GM23248 (cell line): ENCODE data around the gene C9orf50.

Source experiments
- EZH2 ChIP-seq: fragments of 200-600 bp; sonication (generic); IDR thresholded peaks from 2 replicates; pipeline ENCODE4 v1.6.1; 2018; ENCODE audit warnings: antibody characterized with exemption, mild to moderate bottlenecking; ENCODE audit not compliant: insufficient read depth, poor library complexity, severe bottlenecking
- EZH2phosphoT487 ChIP-seq: fragments of 200-600 bp; sonication (generic); IDR thresholded peaks from 2 replicates; pipeline ENCODE4 v1.6.1; 2018; ENCODE audit warnings: antibody characterized with exemption, moderate library complexity, mild to moderate bottlenecking, low read depth; ENCODE audit not compliant: insufficient read depth

DNA sequence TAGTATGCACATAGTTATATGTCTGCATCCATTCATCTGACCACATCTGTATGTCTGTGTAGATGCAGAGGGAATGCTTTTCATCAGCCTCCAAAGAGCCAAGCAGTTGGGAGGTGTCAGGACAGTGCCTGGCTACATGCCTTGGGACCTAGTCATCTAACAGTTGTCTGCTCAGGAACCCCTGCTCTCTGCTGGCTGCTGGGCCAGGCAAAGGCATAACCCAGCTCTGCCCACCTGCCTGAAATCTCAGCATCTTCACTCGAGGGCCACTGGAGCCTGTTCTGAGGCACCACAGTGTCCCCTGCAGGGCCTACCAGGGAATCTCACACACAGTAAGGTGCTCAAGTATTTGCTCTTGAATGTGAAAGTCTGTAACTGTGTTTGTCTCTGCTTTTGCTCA, 3.7 kb downstream of the C9orf50 start:
- TF ChIP-seq EZH2: no peak
- no peak for TF ChIP-seq EZH2phosphoT487
